NCI-H526 (cell line): ENCODE results near the gene TSPAN18.

Experiments
- DNase-seq, 2 experiments: peaks; one replicate each; lab custom pipeline; 2025; lab: John Stamatoyannopoulos, UW

Gene TSPAN18

GRCh38 chr11:44823868-44824267, 97.1 kb downstream of the TSPAN18 start:
- no peak for DNase-seq

- DNase-seq = no peak
Observed at GRCh38 chr11:44824300-44824704, 97.5 kb downstream of the TSPAN18 start.

GRCh38 chr11:44825058-44825785, 98.5 kb downstream of the TSPAN18 start:
- DNase-seq = no peak

- DNase-seq = no peak
Observed at GRCh38 chr11:44826922-44827643, 100.3 kb downstream of the TSPAN18 start.

- DNase-seq = no peak
Observed at GRCh38 chr11:44828296-44828695, 101.5 kb downstream of the TSPAN18 start.

GRCh38 chr11:44829838-44830237, 103.1 kb downstream of the TSPAN18 start:
- DNase-seq = no peak

- no peak for DNase-seq
Observed at GRCh38 chr11:44831605-44832394, 105.0 kb downstream of the TSPAN18 start.

GRCh38 chr11:44832452-44832851, 105.7 kb downstream of the TSPAN18 start:
- DNase-seq = no peak

- DNase-seq = no peak
Observed at GRCh38 chr11:44833221-44833876, 106.6 kb downstream of the TSPAN18 start.

GRCh38 chr11:44833877-44834452, 107.2 kb downstream of the TSPAN18 start:
- peak in 1 of 2 experiments; percentile 29 for DNase-seq

- DNase-seq = no peak
Observed at GRCh38 chr11:44834846-44835245, 108.1 kb downstream of the TSPAN18 start.

- no peak for DNase-seq
Observed at GRCh38 chr11:44835296-44835695, 108.5 kb downstream of the TSPAN18 start.

GRCh38 chr11:44835938-44836337, 109.2 kb downstream of the TSPAN18 start:
- DNase-seq = no peak

GRCh38 chr11:44837661-44838060, 110.9 kb downstream of the TSPAN18 start:
- no peak for DNase-seq

- no peak for DNase-seq
Observed at GRCh38 chr11:44839458-44840084, 112.8 kb downstream of the TSPAN18 start.

GRCh38 chr11:44840085-44840478, 113.3 kb downstream of the TSPAN18 start:
- no peak for DNase-seq

- DNase-seq = peak in 1 of 2 experiments; percentile 22
Observed at GRCh38 chr11:44840521-44841251, 113.9 kb downstream of the TSPAN18 start.

GRCh38 chr11:44842220-44842619, 115.5 kb downstream of the TSPAN18 start:
- no peak for DNase-seq

GRCh38 chr11:44846852-44847251, 120.1 kb downstream of the TSPAN18 start:
- no peak for DNase-seq

- DNase-seq = no peak
Observed at GRCh38 chr11:44847316-44847715, 120.6 kb downstream of the TSPAN18 start.
